Activated naive CD4-positive, alpha-beta T cell treated with anti-CD3 and anti-CD28 coated beads, Interleukin-2, amount 10 ng/mL, durations not matched to agents 7 days and 5 days (primary cell): ENCODE results near the gene DMAP1.
A peak's percentile ranks its signal among the peaks of the same experiment; 100 is the strongest.

ENCODE experiments used
- CTCF ChIA-PET: fragments of 350-600 bp; sonication (Branson Sonifier 250); formaldehyde crosslinking; loops from one replicate; lab custom pipeline; 2021; ENCODE audit warnings: antibody characterized with exemption; lab: Charles Lee
- DNase-seq: peaks from one replicate; pipeline ENCODE4 v3.0.0-alpha.2; 2020
- H3K27ac Mint-ChIP-seq: one replicate; pipeline ENCODE4 v1.8.0; 2021; ENCODE audit warnings: mild to moderate bottlenecking, moderate library complexity, mixed read lengths
- H3K27me3 Mint-ChIP-seq: one replicate; pipeline ENCODE4 v1.8.0; 2021; ENCODE audit warnings: mild to moderate bottlenecking, mixed read lengths
- H3K36me3 Mint-ChIP-seq: one replicate; pipeline ENCODE4 v1.8.0; 2021; ENCODE audit warnings: mixed read lengths
- H3K4me1 Mint-ChIP-seq: one replicate; pipeline ENCODE4 v1.8.0; 2021; ENCODE audit warnings: mixed read lengths
- H3K4me3 Mint-ChIP-seq: one replicate; pipeline ENCODE4 v1.8.0; 2021; ENCODE audit warnings: mild to moderate bottlenecking, moderate library complexity, mixed read lengths
- H3K9me3 Mint-ChIP-seq: one replicate; pipeline ENCODE4 v1.8.0; 2021; ENCODE audit warnings: mixed read lengths

DMAP1 gene

GRCh38 chr1:44237721-44238457, 24.6 kb downstream of the DMAP1 start:
- no peaks in the 10 kb centered on the region for H3K27me3 Mint-ChIP-seq
- peaks cover 7% of the 10 kb centered on the region for H3K4me1 Mint-ChIP-seq
- no peaks in the 10 kb centered on the region for H3K9me3 Mint-ChIP-seq
- DNase-seq: peak; percentile 57
- no peak overlapping the region for H3K4me3 Mint-ChIP-seq
- no peak overlapping the region for H3K27ac Mint-ChIP-seq
- CTCF ChIA-PET: interaction anchor here (0.8 to 1.8 kb wide), 9 partner anchors 8 to 83 kb away, joined by 3 to 8 read pairs (median 3); no protein-coding TSS in a partner anchor
- H3K36me3 Mint-ChIP-seq: no peaks in the 10 kb centered on the region

DNA sequence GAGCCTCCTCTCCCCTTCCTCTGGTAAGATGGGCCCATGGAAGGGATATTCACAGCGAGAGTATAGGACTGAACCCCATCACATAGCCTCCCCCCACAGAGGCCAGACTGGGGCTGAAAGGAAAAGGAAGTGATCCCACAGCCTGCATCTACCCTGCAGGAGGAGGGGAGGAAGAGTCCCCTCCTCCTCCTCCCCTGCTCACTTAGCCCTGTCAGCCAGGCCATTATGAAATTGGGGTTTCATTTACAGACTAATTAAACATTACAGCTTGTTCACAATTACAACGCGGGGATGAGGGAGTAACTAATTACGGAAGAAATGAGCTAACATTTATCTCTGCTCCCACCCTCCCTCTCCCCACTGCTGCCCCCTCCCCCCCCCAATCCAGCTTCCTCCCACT, 25.4 kb downstream of the DMAP1 start:
- Mint-ChIP-seq H3K9me3 (no peaks in the 10 kb centered on the region), H3K27ac (no peak overlapping the region)
- CTCF ChIA-PET: interaction anchor here (1.0 to 1.8 kb wide), 10 partner anchors 12 to 81 kb away, joined by 3 to 8 read pairs (median 4); no protein-coding TSS in a partner anchor

DNA sequence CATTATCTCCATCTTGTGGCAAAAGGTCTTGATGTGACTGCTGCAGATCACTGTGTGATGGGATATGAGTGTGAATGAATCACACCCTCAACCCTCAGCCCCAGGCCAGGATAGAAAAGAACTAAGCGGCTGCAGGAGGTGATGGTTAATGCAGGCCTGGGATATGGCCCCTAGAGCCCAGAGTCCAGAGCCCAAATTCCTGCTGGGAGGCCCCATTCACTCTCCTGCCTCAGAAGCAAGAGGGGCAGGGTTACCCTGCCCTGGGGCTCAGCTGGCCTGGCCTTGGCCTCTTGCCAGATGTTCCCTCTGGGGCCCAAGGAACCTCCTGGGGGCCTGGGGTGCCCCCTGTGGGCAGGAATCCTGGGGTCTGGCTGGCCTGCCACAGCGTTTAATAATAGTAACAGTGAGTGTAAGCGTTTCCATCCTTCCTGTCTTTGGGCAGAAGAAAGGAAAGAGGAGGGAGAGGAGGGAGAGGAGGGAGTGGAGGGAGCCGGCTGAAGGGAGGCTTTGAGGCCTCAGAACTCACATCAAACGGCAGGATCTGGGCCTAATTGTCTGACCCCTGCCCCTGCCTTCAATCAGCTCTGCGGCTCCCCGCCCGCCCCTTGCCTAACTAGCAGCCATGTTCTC, 26.2 kb downstream of the DMAP1 start:
- CTCF ChIA-PET: interaction anchor here (1.1 to 1.9 kb wide), 8 partner anchors 9 to 80 kb away, joined by 3 to 10 read pairs (median 4); no protein-coding TSS in a partner anchor
- DNase-seq: no peak
- Mint-ChIP-seq H3K9me3 (no peaks in the 10 kb centered on the region), H3K36me3 (no peaks in the 10 kb centered on the region), H3K27me3 (no peaks in the 10 kb centered on the region), H3K4me3 (no peak overlapping the region), H3K27ac (no peak overlapping the region), H3K4me1 (peaks cover 7% of the 10 kb centered on the region)

More for the DNA sequence above, 25.4 kb downstream of the DMAP1 start:
- H3K4me3 Mint-ChIP-seq: no peak overlapping the region
- H3K36me3 Mint-ChIP-seq: no peaks in the 10 kb centered on the region
- DNase-seq: no peak
- H3K4me1 Mint-ChIP-seq: peaks cover 7% of the 10 kb centered on the region
- H3K27me3 Mint-ChIP-seq: no peaks in the 10 kb centered on the region

GRCh38 chr1:44239961-44240371, 26.7 kb downstream of the DMAP1 start:
- CTCF ChIA-PET: interaction anchor here (0.6 to 1.9 kb wide), 4 partner anchors 9 to 80 kb away, joined by 3 to 10 read pairs (median 4); no protein-coding TSS in a partner anchor
- no peak overlapping the region for H3K4me3 Mint-ChIP-seq
- H3K9me3 Mint-ChIP-seq: no peaks in the 10 kb centered on the region
- no peaks in the 10 kb centered on the region for H3K36me3 Mint-ChIP-seq
- H3K27me3 Mint-ChIP-seq: no peaks in the 10 kb centered on the region
- peaks cover 7% of the 10 kb centered on the region for H3K4me1 Mint-ChIP-seq
- no peak overlapping the region for H3K27ac Mint-ChIP-seq
- DNase-seq: no peak

DNA sequence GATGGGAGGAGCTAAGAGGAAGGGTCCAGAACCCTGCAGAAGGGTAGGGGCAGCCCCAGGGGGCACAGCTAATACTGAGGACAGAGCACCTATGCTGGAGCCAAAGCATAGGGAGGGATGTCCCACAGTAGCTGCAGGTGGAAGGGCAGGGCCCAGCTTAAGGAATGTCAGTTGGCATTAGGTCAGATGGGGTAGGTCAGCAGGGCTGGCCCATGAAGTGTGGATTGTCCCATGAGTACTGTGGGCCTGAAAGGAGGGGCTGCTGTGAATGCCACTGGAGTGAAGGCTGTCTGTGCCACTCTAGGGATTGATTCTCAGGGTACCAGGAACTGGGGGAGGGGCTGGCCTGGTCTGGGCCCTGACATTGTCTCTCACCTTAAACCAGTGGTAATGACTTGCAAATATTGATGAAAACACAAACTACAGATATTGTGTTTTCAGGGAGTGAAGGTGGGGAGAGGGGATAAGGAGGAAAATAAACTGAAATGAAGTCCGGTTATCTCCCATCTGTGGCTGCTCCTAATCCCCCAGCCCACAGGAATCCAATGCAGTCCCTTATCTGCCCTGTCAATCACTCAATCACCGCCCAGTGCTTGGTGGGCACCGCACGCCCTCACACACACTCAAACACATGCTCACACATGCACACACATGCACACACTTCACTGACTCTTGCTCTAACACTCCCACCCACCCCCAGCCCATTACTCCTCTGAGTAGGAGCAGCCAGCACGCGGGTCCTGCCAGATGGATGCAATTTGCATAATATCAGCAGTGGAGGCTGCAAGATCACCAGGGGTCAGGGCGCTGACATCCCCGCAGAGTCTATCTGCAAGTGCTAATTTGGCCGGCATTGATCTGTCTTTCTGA, 27.8 kb downstream of the DMAP1 start:
- Mint-ChIP-seq H3K27ac (peak overlapping the region; percentile 70), H3K4me1 (peaks cover 7% of the 10 kb centered on the region), H3K27me3 (no peaks in the 10 kb centered on the region), H3K36me3 (no peaks in the 10 kb centered on the region), H3K4me3 (no peak overlapping the region), H3K9me3 (no peaks in the 10 kb centered on the region)
- CTCF ChIA-PET: interaction anchor here (1.4 to 1.9 kb wide), 2 partner anchors 7 to 23 kb away, joined by 5 to 10 read pairs; no protein-coding TSS in a partner anchor
- DNase-seq: no peak

DNA sequence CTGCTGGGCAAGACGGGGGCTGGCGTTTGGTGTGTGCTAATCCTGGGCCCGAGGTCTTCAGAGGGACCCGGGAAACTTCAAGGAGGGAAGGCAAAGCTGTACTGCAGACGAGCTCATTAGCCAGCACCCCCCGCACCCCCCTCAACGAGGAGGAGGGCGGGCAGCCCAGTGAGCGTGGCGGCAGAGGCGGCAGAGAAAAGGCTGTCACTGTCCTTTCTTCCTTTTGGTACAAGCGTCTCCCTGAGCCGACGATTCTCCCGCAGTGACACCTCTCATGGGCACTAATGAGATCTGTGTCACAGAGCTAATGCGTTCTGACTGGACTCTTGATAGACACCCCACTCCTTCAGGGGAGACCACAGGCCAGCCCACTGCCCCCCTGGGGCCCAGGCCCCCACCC, 29.5 kb downstream of the DMAP1 start:
- Mint-ChIP-seq H3K4me1 (peaks cover 7% of the 10 kb centered on the region), H3K9me3 (no peaks in the 10 kb centered on the region), H3K36me3 (no peaks in the 10 kb centered on the region), H3K27ac (no peak overlapping the region), H3K27me3 (no peaks in the 10 kb centered on the region), H3K4me3 (no peak overlapping the region)
- DNase-seq: no peak
- CTCF ChIA-PET: no interaction called here

DNA sequence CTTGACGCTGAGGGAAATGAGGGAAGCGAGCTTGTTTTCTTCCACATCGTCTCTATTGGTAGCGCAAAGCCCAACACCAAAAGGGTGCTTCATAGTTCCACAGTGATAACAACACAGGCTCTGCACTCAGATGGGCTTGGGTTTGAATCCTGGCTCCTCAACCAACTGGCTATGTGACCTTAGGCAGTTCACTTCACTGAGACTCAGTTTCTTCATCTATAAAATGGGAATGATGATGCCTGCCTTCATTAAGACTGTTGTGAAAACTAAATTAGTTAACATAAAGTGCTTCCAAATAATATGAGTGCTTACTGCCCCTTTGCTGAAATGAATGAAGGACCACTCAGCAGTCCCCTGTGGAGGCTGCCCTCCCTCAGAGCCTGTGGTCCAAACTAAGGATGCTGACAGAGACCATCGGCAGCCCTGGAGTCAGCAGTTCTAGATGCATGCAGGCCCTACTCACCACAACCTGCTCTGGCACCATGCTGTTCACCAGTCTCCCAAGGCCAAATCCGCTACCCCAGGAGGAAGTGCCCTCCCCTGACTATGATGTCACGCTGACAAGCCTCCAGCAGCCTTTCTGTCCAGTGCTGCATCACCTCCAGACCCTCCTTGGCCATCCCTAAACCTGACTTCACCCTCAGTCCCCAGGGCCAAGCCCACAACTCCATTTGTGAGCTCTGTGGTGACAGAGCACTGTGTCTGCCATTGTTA, 30.7 kb downstream of the DMAP1 start:
- no peak for DNase-seq
- H3K27ac Mint-ChIP-seq: no peak overlapping the region
- H3K4me1 Mint-ChIP-seq: peaks cover 2% of the 10 kb centered on the region
- CTCF ChIA-PET: no interaction called here
- no peaks in the 10 kb centered on the region for H3K36me3 Mint-ChIP-seq
- no peak overlapping the region for H3K4me3 Mint-ChIP-seq
- H3K9me3 Mint-ChIP-seq: no peaks in the 10 kb centered on the region
- no peaks in the 10 kb centered on the region for H3K27me3 Mint-ChIP-seq

GRCh38 chr1:44244986-44245385, 31.7 kb downstream of the DMAP1 start:
- CTCF ChIA-PET: no interaction called here
- Mint-ChIP-seq H3K9me3 (no peaks in the 10 kb centered on the region), H3K27ac (no peak overlapping the region), H3K4me3 (no peak overlapping the region), H3K4me1 (no peaks in the 10 kb centered on the region), H3K27me3 (no peaks in the 10 kb centered on the region), H3K36me3 (no peaks in the 10 kb centered on the region)
- DNase-seq: no peak

GRCh38 chr1:44246806-44247205, 33.5 kb downstream of the DMAP1 start:
- Mint-ChIP-seq H3K27me3 (no peaks in the 10 kb centered on the region), H3K36me3 (no peaks in the 10 kb centered on the region), H3K9me3 (no peaks in the 10 kb centered on the region), H3K4me1 (no peaks in the 10 kb centered on the region), H3K27ac (no peak overlapping the region), H3K4me3 (no peak overlapping the region)
- CTCF ChIA-PET: interaction anchor here (1.2 kb wide), 1 partner anchor 31 kb away, joined by 3 read pairs; no protein-coding TSS in a partner anchor
- no peak for DNase-seq

DNA sequence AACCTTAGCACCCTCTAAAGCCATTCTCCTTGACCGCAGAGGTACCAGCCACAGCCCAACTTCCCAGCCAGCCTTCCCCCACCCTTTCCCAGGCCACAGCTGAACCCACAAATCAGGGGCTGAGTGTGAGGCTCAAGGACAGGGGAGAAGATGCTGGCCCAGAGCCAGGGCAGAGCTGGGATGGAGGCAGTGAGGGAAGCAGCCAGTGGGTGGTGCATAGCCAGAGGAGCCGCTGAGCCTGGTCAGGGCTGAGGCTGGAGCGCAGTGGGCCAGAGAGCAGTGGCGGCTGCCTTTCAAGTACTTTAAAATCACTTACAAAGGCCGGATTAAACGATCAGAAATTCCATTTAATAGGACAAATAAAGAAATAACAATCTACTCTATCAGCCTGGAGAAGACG, 36.3 kb downstream of the DMAP1 start:
- Mint-ChIP-seq H3K36me3 (no peaks in the 10 kb centered on the region), H3K4me3 (no peak overlapping the region), H3K27ac (no peak overlapping the region), H3K9me3 (no peaks in the 10 kb centered on the region), H3K4me1 (no peaks in the 10 kb centered on the region), H3K27me3 (no peaks in the 10 kb centered on the region)
- CTCF ChIA-PET: interaction anchor here (1.6 kb wide), 1 partner anchor 60 kb away, joined by 3 read pairs; no protein-coding TSS in a partner anchor
- no peak for DNase-seq

GRCh38 chr1:44250068-44250781, 37.0 kb downstream of the DMAP1 start:
- CTCF ChIA-PET: no interaction called here

GRCh38 chr1:44251486-44251885, 38.2 kb downstream of the DMAP1 start:
- Mint-ChIP-seq H3K27ac (no peak overlapping the region), H3K36me3 (no peaks in the 10 kb centered on the region), H3K27me3 (no peaks in the 10 kb centered on the region), H3K9me3 (no peaks in the 10 kb centered on the region), H3K4me3 (no peak overlapping the region), H3K4me1 (no peaks in the 10 kb centered on the region)
- no peak for DNase-seq
- CTCF ChIA-PET: interaction anchor here (1.4 kb wide), 1 partner anchor 13 kb away, joined by 3 read pairs; no protein-coding TSS in a partner anchor

More at GRCh38 chr1:44250068-44250781, 37.0 kb downstream of the DMAP1 start:
- H3K4me1 Mint-ChIP-seq: no peaks in the 10 kb centered on the region
- no peaks in the 10 kb centered on the region for H3K27me3 Mint-ChIP-seq
- H3K4me3 Mint-ChIP-seq: no peak overlapping the region
- DNase-seq: no peak
- no peaks in the 10 kb centered on the region for H3K36me3 Mint-ChIP-seq
- no peak overlapping the region for H3K27ac Mint-ChIP-seq
- H3K9me3 Mint-ChIP-seq: no peaks in the 10 kb centered on the region
